Mucosa of descending colon (tissue), 3 donors: ENCODE measurements around the gene SPOP. TPM values are rescaled to one million over a fixed set of nuclear protein-coding genes. Genes with fewer than 3 reads are reported as not detected.

Experiments
- ATAC-seq: fragments of 200-7000 bp; cut with Tn5 transposase; one replicate; pipeline ENCODE4 v1.9.1; 2020; ENCODE audit warnings: mild to moderate bottlenecking, moderate library complexity
- DNase-seq, 3 donors: peaks; one replicate each; pipeline ENCODE4 v3.0.0-alpha.2; 2020
- H3K36me3 ChIP-seq: fragments of 200-600 bp; one replicate; pipeline ENCODE4 v1.8.0; 2021; ENCODE audit warnings: low read depth, mild to moderate bottlenecking
- H3K4me1 ChIP-seq: fragments of 200-600 bp; one replicate; pipeline ENCODE4 v1.8.0; 2021; ENCODE audit warnings: low read depth, mild to moderate bottlenecking
- H3K4me3 ChIP-seq: fragments of 200-600 bp; one replicate; pipeline ENCODE4 v1.8.0; 2021; ENCODE audit warnings: mild to moderate bottlenecking
- H3K9me3 ChIP-seq: fragments of 200-600 bp; one replicate; pipeline ENCODE4 v1.8.0; 2021; ENCODE audit warnings: mild to moderate bottlenecking
- CTCF ChIP-seq: fragments of 200-600 bp; IDR thresholded peaks from one replicate; pipeline ENCODE4 v1.8.0; 2022; ENCODE audit warnings: antibody characterized with exemption, mild to moderate bottlenecking
- intact Hi-C, 2 donors: fragments of 100-400 bp; cut with DNase I in 1 of 2; cut with micrococcal nuclease in 1 of 2; formaldehyde crosslinking; loops; one replicate each; pipeline versions ENCODE4 v1.11.0 to v1.11.1; 2022; cut with DNase I, micrococcal nuclease
- total RNA-seq, 3 donors: library from RNA; stranded (reverse); fragmentation: NEBNext Ultra II Directional in 2 of 3; extraction: Animal tissue kit (Norgen Biotek cat#: 25700) in 2 of 3; gene quantifications; one replicate each; pipeline versions ENCODE4 v1.2.1 to v1.2.4, GENCODE V29; 2021 to 2023
- donor health status: DM: no; HTN: no; CAD: no; lungs with moderate emphysema.
- donor health status: DM: no; HTN: no; CAD: no.
- donor health status: DM: no; HTN: yes; CAD: no.

Gene SPOP
- total RNA-seq, 3 donors from 2014 or later, result 47.6 to 213 (median 56.2) TPM

DNA sequence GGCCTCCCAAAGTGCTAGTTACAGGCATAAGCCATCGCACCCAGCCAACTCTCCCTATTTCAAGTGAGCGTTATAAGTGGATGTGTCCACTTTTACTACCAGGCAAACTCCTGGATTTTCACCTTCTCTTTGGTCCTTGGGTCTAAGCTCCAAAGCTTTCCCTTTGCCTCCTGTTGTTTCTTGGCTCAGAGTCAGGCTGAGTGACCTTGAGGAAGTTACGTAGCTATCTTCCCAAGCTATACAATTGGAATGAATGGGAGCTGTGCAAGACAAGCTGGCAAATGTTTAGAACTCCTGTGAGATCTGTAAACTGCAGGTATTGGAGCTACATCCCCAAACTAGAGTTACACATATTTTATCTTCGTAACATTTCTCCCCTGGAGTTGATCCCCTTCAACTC, 81.9 kb downstream of the SPOP start:
- ATAC-seq (no peak), DNase-seq (no peak)
- TF ChIP-seq CTCF, result no peak
- H3K4me3 ChIP-seq, result no peak overlapping the region
- no peaks in the 10 kb centered on the region for H3K9me3 ChIP-seq
- H3K4me1 ChIP-seq, result no peaks in the 10 kb centered on the region
- intact Hi-C loops, result no loop called here
- no peaks in the 10 kb centered on the region for H3K36me3 ChIP-seq

DNA sequence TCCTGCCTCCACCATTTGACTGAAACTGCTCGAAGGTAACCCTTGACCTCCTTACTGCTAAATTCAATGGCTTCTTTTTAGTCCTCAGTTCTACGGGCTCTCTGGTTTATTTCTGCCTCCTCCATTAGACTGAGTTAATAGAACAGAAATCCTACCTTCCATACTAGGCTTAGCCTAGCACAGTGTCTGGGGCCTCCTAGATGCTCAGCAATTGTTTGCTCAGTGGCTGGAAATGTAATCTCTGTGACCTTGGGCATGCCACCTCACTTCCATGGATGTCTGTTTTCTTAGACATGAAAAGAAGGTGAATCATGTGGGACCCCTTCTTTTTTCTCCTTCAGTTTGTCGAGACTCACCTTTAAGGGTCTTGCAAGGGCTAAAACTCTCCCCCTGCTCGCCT, 82.6 kb downstream of the SPOP start:
- no peak for ATAC-seq
- H3K36me3 ChIP-seq, result no peaks in the 10 kb centered on the region

GRCh38 chr17:49592263-49592662, 85.6 kb downstream of the SPOP start:
- H3K36me3 ChIP-seq, result no peaks in the 10 kb centered on the region
- ATAC-seq (no peak), DNase-seq (no peak)
- no peak overlapping the region for H3K4me3 ChIP-seq
- intact Hi-C loops, result no loop called here
- no peaks in the 10 kb centered on the region for H3K4me1 ChIP-seq
- H3K9me3 ChIP-seq, result no peaks in the 10 kb centered on the region
- no peak for TF ChIP-seq CTCF

More for the DNA sequence above, 82.6 kb downstream of the SPOP start:
- intact Hi-C loops, result no loop called here
- DNase-seq, result no peak
- H3K9me3 ChIP-seq, result no peaks in the 10 kb centered on the region
- no peaks in the 10 kb centered on the region for H3K4me1 ChIP-seq
- no peak for TF ChIP-seq CTCF
- H3K4me3 ChIP-seq, result no peak overlapping the region

DNA sequence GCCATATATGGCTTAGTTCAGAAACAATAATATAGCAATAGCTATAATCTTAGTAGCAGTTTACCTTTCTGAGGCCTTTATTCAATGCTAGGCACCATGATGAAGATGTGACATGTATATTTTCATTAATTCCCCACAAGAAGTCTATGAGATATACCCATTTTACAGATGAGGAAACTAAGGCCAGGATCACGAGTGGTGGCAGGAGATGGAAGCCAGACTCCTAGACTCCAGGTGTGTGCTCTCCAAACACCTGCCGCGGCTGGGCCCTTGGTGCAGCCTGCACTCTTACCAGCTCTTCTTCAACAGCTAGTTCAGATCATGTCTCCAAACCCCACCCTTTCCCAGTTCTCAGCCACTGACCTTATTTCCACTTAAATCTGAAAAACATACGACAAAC, 87.0 kb downstream of the SPOP start:
- Histone ChIP-seq H3K36me3 (no peaks in the 10 kb centered on the region), H3K4me1 (no peaks in the 10 kb centered on the region), H3K4me3 (no peak overlapping the region), H3K9me3 (no peaks in the 10 kb centered on the region)
- DNase-seq (no peak), ATAC-seq (no peak)
- intact Hi-C loops, result no loop called here
- TF ChIP-seq CTCF, result no peak

- intact Hi-C loops, result no loop called here
- H3K4me3 ChIP-seq, result no peak overlapping the region
- DNase-seq (no peak), ATAC-seq (no peak)
- no peaks in the 10 kb centered on the region for H3K9me3 ChIP-seq
- H3K4me1 ChIP-seq, result no peaks in the 10 kb centered on the region
- no peaks in the 10 kb centered on the region for H3K36me3 ChIP-seq
- TF ChIP-seq CTCF, result no peak
Observed at GRCh38 chr17:49589577-49589927, 88.3 kb downstream of the SPOP start.

GRCh38 chr17:49588726-49589576, 88.9 kb downstream of the SPOP start:
- TF ChIP-seq CTCF, result no peak
- no peaks in the 10 kb centered on the region for H3K9me3 ChIP-seq
- intact Hi-C loops, result no loop called here
- H3K4me3 ChIP-seq, result no peak overlapping the region
- no peaks in the 10 kb centered on the region for H3K36me3 ChIP-seq
- DNase-seq (no peak), ATAC-seq (no peak)
- H3K4me1 ChIP-seq, result no peaks in the 10 kb centered on the region
